ENCODE data around the gene ACTC1. TPM values are rescaled to one million over a fixed set of nuclear protein-coding genes. Genes with fewer than 3 reads are reported as not detected.
"Not testable (repeated sequence)": the region's sequence is repeated elsewhere in the genome, so short reads cannot be mapped to it uniquely, and the experiment has no call there.

ACTC1 gene
- total RNA-seq, 1 experiment from 2014 or later, result not detected

DNA sequence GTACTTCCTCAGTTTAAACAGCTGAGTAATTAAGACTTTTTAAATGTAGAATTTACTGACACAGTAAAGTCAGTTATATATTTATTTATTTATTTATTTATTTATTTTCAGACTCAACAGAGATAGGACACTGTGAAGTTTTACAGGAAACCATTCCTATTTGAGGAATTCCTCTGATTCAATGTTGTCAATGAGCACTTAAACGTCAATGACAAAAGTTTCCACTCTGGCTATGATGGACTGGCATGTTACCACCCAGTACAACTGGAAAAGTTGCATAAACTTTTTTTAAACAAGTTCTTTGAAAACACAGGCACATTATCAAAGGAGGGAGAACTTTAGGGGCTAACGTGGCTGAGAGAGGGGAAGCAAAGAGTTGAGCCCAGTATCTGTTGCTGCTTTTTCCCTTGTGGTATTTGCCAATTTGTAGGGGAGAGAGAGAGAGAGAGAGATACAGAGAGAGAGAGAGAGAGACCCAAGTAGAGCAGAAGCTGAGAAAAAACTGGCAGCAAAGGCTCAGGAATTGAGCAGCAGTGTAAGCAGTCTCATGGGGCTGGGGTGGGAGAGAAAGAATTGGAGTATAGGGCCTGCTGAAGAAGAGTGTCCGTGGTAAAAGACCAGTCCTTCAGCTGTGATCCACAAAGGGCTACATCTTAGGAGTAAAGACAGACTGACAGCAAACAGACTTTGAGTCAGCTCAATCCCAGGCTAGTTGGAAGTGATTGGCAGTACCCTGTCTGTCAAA, 18.3 kb upstream of the ACTC1 start:
- Histone ChIP-seq H3K27me3 (replicated peaks; ENCODE audit: insufficient read depth, low read depth, low read length, poor library complexity) (no peaks in the 10 kb centered on the region), H3K36me3 (ENCODE audit: insufficient read depth, low read length, poor library complexity, severe bottlenecking) (no peaks in the 10 kb centered on the region), H3K27ac (ENCODE audit: low read depth, low read length, poor library complexity, severe bottlenecking) (no peak overlapping the region), H3K4me3 (ENCODE audit: low read depth, low read length, poor library complexity, severe bottlenecking) (no peak overlapping the region), H3K4me1 (ENCODE audit: insufficient read depth, low read length, poor library complexity, severe bottlenecking) (no peaks in the 10 kb centered on the region), H3K9me3 (ENCODE audit: low read depth, low read length, poor library complexity, severe bottlenecking) (no peaks in the 10 kb centered on the region)
- POLR2A ChIA-PET (ENCODE audit: low non-redundant PET), result no interaction called here
- intact Hi-C loops (cut with micrococcal nuclease; ENCODE audit: unreplicated experiment), result loop anchor here (10.0 kb wide), 1 partner anchor 61 kb away; no protein-coding TSS in a partner anchor
- no peak for DNase-seq (ENCODE audit: low spot score)
- CTCF ChIA-PET, result no interaction called here
- no TSS peak for BruUV-seq (replicated peaks)
- TF ChIP-seq, protein P1, sequence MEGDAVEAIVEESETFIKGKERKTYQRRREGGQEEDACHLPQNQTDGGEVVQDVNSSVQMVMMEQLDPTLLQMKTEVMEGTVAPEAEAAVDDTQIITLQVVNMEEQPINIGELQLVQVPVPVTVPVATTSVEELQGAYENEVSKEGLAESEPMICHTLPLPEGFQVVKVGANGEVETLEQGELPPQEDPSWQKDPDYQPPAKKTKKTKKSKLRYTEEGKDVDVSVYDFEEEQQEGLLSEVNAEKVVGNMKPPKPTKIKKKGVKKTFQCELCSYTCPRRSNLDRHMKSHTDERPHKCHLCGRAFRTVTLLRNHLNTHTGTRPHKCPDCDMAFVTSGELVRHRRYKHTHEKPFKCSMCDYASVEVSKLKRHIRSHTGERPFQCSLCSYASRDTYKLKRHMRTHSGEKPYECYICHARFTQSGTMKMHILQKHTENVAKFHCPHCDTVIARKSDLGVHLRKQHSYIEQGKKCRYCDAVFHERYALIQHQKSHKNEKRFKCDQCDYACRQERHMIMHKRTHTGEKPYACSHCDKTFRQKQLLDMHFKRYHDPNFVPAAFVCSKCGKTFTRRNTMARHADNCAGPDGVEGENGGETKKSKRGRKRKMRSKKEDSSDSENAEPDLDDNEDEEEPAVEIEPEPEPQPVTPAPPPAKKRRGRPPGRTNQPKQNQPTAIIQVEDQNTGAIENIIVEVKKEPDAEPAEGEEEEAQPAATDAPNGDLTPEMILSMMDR (conservative IDR thresholded peaks at IDR 0.05; ENCODE audit: low read depth, low read length), result no peak
- no peak for TF ChIP-seq EZH2 (IDR thresholded peaks at IDR 0.05; ENCODE audit: borderline replicate concordance, low read depth, low read length, poor library complexity, severe bottlenecking)

DNA sequence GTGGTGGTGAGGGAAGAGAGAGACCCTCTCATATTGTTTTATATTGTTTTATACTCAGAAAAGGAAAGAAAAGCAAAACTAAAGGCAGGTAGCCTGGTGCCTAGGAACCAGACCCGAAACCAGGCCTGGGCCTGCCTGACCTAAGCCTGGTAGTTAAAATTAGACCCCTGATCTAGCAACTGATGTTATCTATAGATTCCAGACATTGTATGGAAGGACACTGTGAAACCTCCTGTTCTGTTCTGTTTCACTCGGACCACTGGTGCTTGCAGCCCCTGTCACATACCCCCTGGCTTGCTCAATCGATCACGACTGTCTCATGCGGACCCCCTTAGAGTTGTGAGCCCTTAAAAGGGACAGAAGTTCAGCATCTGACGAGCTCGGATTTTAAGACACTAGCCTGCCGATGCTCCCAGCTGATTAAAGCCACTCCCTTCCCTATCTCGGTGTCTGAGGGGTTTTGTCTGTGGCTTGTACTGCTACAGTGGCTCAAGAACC, 17.6 kb upstream of the ACTC1 start:
- H3K27ac ChIP-seq (ENCODE audit: low read depth, low read length, poor library complexity, severe bottlenecking); DNase-seq (ENCODE audit: low spot score); BruUV-seq (replicated peaks); H3K36me3 ChIP-seq (ENCODE audit: insufficient read depth, low read length, poor library complexity, severe bottlenecking); H3K9me3 ChIP-seq (ENCODE audit: low read depth, low read length, poor library complexity, severe bottlenecking); H3K27me3 ChIP-seq (replicated peaks; ENCODE audit: insufficient read depth, low read depth, low read length, poor library complexity); H3K4me1 ChIP-seq (ENCODE audit: insufficient read depth, low read length, poor library complexity, severe bottlenecking); H3K4me3 ChIP-seq (ENCODE audit: low read depth, low read length, poor library complexity, severe bottlenecking); POLR2A ChIA-PET (ENCODE audit: low non-redundant PET); CTCF ChIA-PET: not testable (repeated sequence)
- intact Hi-C loops (cut with micrococcal nuclease; ENCODE audit: unreplicated experiment), result loop anchor here (10.0 kb wide), 1 partner anchor 62 kb away; no protein-coding TSS in a partner anchor

DNA sequence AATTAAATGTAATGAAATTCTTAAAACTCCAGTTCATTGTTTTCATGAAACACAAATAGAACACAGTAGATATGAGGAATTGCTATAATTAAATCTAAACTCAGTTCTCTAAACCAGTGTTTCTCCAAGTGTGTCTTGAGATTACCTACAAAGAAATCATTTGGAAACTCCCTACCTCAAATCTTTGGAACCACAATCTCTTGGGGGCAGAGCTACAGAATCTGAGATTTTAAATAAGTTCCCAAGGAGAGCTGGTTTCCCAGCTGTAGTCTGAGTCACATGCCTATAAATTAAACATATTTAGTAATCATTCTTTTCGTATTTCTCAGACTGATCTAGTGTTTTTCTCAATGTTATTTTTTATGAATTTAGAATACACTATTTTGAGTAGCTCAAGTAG, 17.0 kb upstream of the ACTC1 start:
- ChIA-PET POLR2A (ENCODE audit: low non-redundant PET) (no interaction called here), CTCF (interaction anchor here (0.6 kb wide), 1 partner anchor 17 kb away, joined by 8 read pairs; the partner anchor contains the start of gene ACTC1)
- BruUV-seq (replicated peaks), result no TSS peak
- no peak for TF ChIP-seq EZH2 (IDR thresholded peaks at IDR 0.05; ENCODE audit: borderline replicate concordance, low read depth, low read length, poor library complexity, severe bottlenecking)
- TF ChIP-seq, protein P1 (conservative IDR thresholded peaks at IDR 0.05; ENCODE audit: low read depth, low read length), result no peak
- Histone ChIP-seq H3K36me3 (ENCODE audit: insufficient read depth, low read length, poor library complexity, severe bottlenecking) (no peaks in the 10 kb centered on the region), H3K27ac (ENCODE audit: low read depth, low read length, poor library complexity, severe bottlenecking) (no peak overlapping the region), H3K4me3 (ENCODE audit: low read depth, low read length, poor library complexity, severe bottlenecking) (no peak overlapping the region), H3K27me3 (replicated peaks; ENCODE audit: insufficient read depth, low read depth, low read length, poor library complexity) (no peaks in the 10 kb centered on the region), H3K9me3 (ENCODE audit: low read depth, low read length, poor library complexity, severe bottlenecking) (no peaks in the 10 kb centered on the region), H3K4me1 (ENCODE audit: insufficient read depth, low read length, poor library complexity, severe bottlenecking) (no peaks in the 10 kb centered on the region)
- DNase-seq (ENCODE audit: low spot score), result no peak
- intact Hi-C loops (cut with micrococcal nuclease; ENCODE audit: unreplicated experiment), result loop anchor here (10.0 kb wide), 1 partner anchor 62 kb away; no protein-coding TSS in a partner anchor

All from A673 (cell line).